K562 (cell line): ENCODE results near the gene UTS2R. TPM values are rescaled to one million over a fixed set of nuclear protein-coding genes. Genes with fewer than 3 reads are reported as not detected.

Experiments
- FOXM1 ChIP-seq, 2 experiments: fragments of 450-650 bp in 1 of 2; sonication (generic) in 1 of 2; formaldehyde crosslinking in 1 of 2; IDR thresholded peaks; 2 replicates each; pipeline versions ENCODE4 v1.6.1 to v1.9.0; 2017 to 2022; ENCODE audit warnings: low read depth in 2 of 2, mild to moderate bottlenecking in 2 of 2, missing genetic modification reagents in 1 of 2, moderate library complexity in 1 of 2
- HIVEP1 ChIP-seq: fragments of 250-450 bp; sonication (Bioruptor Pico); IDR thresholded peaks from 2 replicates; pipeline ENCODE4 v1.4.0; 2020; ENCODE audit warnings: mild to moderate bottlenecking
- HOXB6 ChIP-seq: fragments of 250-450 bp; sonication (Bioruptor Pico); IDR thresholded peaks from 2 replicates; pipeline ENCODE4 v1.5.1; 2022; ENCODE audit warnings: mild to moderate bottlenecking, borderline replicate concordance
- MGA ChIP-seq: fragments of 450-650 bp; IDR thresholded peaks from 2 replicates; pipeline ENCODE4 v1.6.1; 2016; ENCODE audit warnings: mild to moderate bottlenecking, moderate library complexity
- PHB2 ChIP-seq: fragments of 450-650 bp; IDR thresholded peaks from 2 replicates; pipeline ENCODE4 v1.6.1; 2017; ENCODE audit warnings: low read depth
- RAD21 ChIP-seq, 2 experiments: fragments of 250-450 bp in 1 of 2; fragments of 450-650 bp in 1 of 2; sonication (Bioruptor Pico) in 1 of 2; formaldehyde crosslinking in 1 of 2; IDR thresholded peaks in 1 of 2; conservative IDR thresholded peaks in 1 of 2; 2 replicates each; pipeline versions ENCODE4 v1.4.0 to v1.8.0; 2020 to 2022; ENCODE audit warnings: mild to moderate bottlenecking in 2 of 2, moderate library complexity in 1 of 2
- SMAD1 ChIP-seq: fragments of 150-350 bp; IDR thresholded peaks from 2 replicates; pipeline ENCODE4 v1.6.1; 2014; ENCODE audit warnings: low read length, low read depth; ENCODE audit not compliant: partially characterized antibody
- SP2 ChIP-seq: IDR thresholded peaks from 2 replicates; pipeline ENCODE4 v1.6.1; 2011; ENCODE audit warnings: mild to moderate bottlenecking, low read depth, low read length, moderate library complexity; ENCODE audit not compliant: poor library complexity, severe bottlenecking; ENCODE audit errors: extremely low read depth
- TEAD1 ChIP-seq, 2 experiments: fragments of 450-650 bp in 1 of 2; sonication (generic) in 1 of 2; formaldehyde crosslinking; IDR thresholded peaks; 2 replicates each; pipeline versions ENCODE4 v1.4.0 to v1.8.0; 2020 to 2022; ENCODE audit warnings: mild to moderate bottlenecking in 2 of 2, missing genetic modification reagents in 1 of 2
- ZNF12 ChIP-seq: sonication (generic); formaldehyde crosslinking; IDR thresholded peaks from 2 replicates; pipeline ENCODE4 v1.4.0; 2020; ENCODE audit warnings: mild to moderate bottlenecking, missing genetic modification reagents
- ZNF512 ChIP-seq: IDR thresholded peaks from 2 replicates; pipeline ENCODE4 v1.6.1; 2016; ENCODE audit warnings: missing genetic modification characterization, missing compliant biosample characterization
- ZZZ3 ChIP-seq: fragments of 450-650 bp; IDR thresholded peaks from 2 replicates; pipeline ENCODE4 v1.6.1; 2016; ENCODE audit warnings: antibody characterized with exemption, mild to moderate bottlenecking, moderate library complexity
- polyA plus RNA-seq, 8 experiments: library from polyadenylated mRNA; depleted of rRNA in 4 of 8; stranded (reverse) in 5 of 8; unstranded in 3 of 8; fragments of >200 nt; fragmentation: Nextera tagmentation in 2 of 8; fragmentation: Illumina TruSeq in 1 of 8; extraction: Ambion mirVana in 2 of 8; extraction: Trizol in 1 of 8; gene quantifications; 2 replicates each; pipeline versions ENCODE4 v1.2.1 to v1.2.3, GENCODE V29; 2011 to 2014; ENCODE audit warnings: inconsistent platforms in 1 of 8, missing spikeins in 1 of 8
- total RNA-seq, 7 experiments: library from RNA; depleted of rRNA in 6 of 7; stranded (reverse); fragments of >200 nt in 6 of 7; fragmentation: Illumina TruSeq in 2 of 7; extraction: Trizol in 2 of 7; gene quantifications; 2 replicates each; pipeline versions ENCODE4 v1.2.1 to v1.2.3, GENCODE V29; 2011 to 2021; ENCODE audit warnings: low replicate concordance in 1 of 7

UTS2R gene
- total and polyA plus RNA-seq, 9 of the 15 experiments (the other 6 are each of a cell fraction or from before 2014, with no cell fraction given): 0.22 TPM; not detected in 8

GRCh38 chr17:82332669-82333278 lies 38.8 kb upstream of the UTS2R start (continued):
- TF ChIP-seq RAD21 (CRISPR knock-in tag; conservative IDR thresholded peaks at IDR 0.05 in 1 of 2, IDR thresholded peaks at IDR 0.05 in 1 of 2): no peak
- no peak for TF ChIP-seq SMAD1
- TF ChIP-seq ZNF512: no peak
- no peak for TF ChIP-seq HOXB6 (CRISPR knock-in tag)
- TF ChIP-seq ZZZ3: no peak
- peak; percentile 81 for TF ChIP-seq MGA
- peak; percentile 33; the same call in 1 of the 2 replicates for TF ChIP-seq ZNF12 (CRISPR knock-in tag)
- no peak for TF ChIP-seq HIVEP1 (CRISPR knock-in tag)
- no peak for TF ChIP-seq TEAD1 (CRISPR knock-in tag; IDR thresholded peaks at IDR 0.05)
- TF ChIP-seq FOXM1 (IDR thresholded peaks at IDR 0.05; ENCODE audit: low read depth): no peak
- TF ChIP-seq FOXM1 (CRISPR knock-in tag; IDR thresholded peaks at IDR 0.05; ENCODE audit: low read depth): peak; percentile 89; the same call in 1 of the 2 replicates
- no peak for TF ChIP-seq SP2
- TF ChIP-seq PHB2: no peak
